ENCODE results near the gene KIAA1958.
"Not testable (repeated sequence)": the region's sequence is repeated elsewhere in the genome, so short reads cannot be mapped to it uniquely, and the experiment has no call there.

Gene KIAA1958

GRCh38 chr9:112493393-112494137 is 6.9 kb downstream of the KIAA1958 start:
- DNase-seq, result no peak

- no peak for DNase-seq
Measured at GRCh38 chr9:112494153-112494552, 7.5 kb downstream of the KIAA1958 start.

- no peak for DNase-seq
Measured at GRCh38 chr9:112495614-112496013, 9.0 kb downstream of the KIAA1958 start.

- no peak for DNase-seq
Measured at GRCh38 chr9:112496074-112496722, 9.6 kb downstream of the KIAA1958 start.

GRCh38 chr9:112500842-112501241 is 14.2 kb downstream of the KIAA1958 start:
- no peak for DNase-seq

GRCh38 chr9:112501287-112501686 is 14.7 kb downstream of the KIAA1958 start:
- no peak for DNase-seq

- DNase-seq, result no peak
Measured at GRCh38 chr9:112502175-112502946, 15.7 kb downstream of the KIAA1958 start.

GRCh38 chr9:112503170-112503569 is 16.5 kb downstream of the KIAA1958 start:
- no peak for DNase-seq

GRCh38 chr9:112505086-112505485 is 18.5 kb downstream of the KIAA1958 start:
- DNase-seq, result no peak

- DNase-seq, result no peak
Measured at GRCh38 chr9:112505607-112506006, 19.0 kb downstream of the KIAA1958 start.

- DNase-seq, result no peak
Measured at GRCh38 chr9:112506571-112506970, 19.9 kb downstream of the KIAA1958 start.

- DNase-seq, result no peak
Measured at GRCh38 chr9:112507001-112507680, 20.5 kb downstream of the KIAA1958 start.

GRCh38 chr9:112508377-112508776 is 21.8 kb downstream of the KIAA1958 start:
- DNase-seq, result no peak

- not testable (repeated sequence) for DNase-seq
Measured at GRCh38 chr9:112512377-112512776, 25.8 kb downstream of the KIAA1958 start.

GRCh38 chr9:112516769-112517168 is 30.1 kb downstream of the KIAA1958 start:
- DNase-seq, result no peak

- no peak for DNase-seq
Measured at GRCh38 chr9:112520069-112520468, 33.4 kb downstream of the KIAA1958 start.

- no peak for DNase-seq
Measured at GRCh38 chr9:112520656-112521055, 34.0 kb downstream of the KIAA1958 start.

GRCh38 chr9:112526973-112527372 is 40.3 kb downstream of the KIAA1958 start:
- no peak for DNase-seq

- no peak for DNase-seq
Measured at GRCh38 chr9:112527959-112528358, 41.3 kb downstream of the KIAA1958 start.

GRCh38 chr9:112529316-112529715 is 42.7 kb downstream of the KIAA1958 start:
- no peak for DNase-seq

GRCh38 chr9:112530751-112531205 is 44.2 kb downstream of the KIAA1958 start:
- DNase-seq, result no peak

GRCh38 chr9:112531666-112532282 is 45.1 kb downstream of the KIAA1958 start:
- DNase-seq, result no peak

GRCh38 chr9:112532427-112532826 is 45.8 kb downstream of the KIAA1958 start:
- no peak for DNase-seq
